Measurements from ENCODE around the gene PCP4.

The PCP4 gene

GRCh38 chr21:39969691-39970364, 102.6 kb downstream of the PCP4 start:
- H3K4me3 ChIP-seq (ENCODE audit: low read depth, low read length), result no peak overlapping the region

- no peak overlapping the region for H3K4me3 ChIP-seq (ENCODE audit: low read depth, low read length)
These were observed 104.7 kb downstream of the PCP4 start for GRCh38 chr21:39971956-39972355.

DNA sequence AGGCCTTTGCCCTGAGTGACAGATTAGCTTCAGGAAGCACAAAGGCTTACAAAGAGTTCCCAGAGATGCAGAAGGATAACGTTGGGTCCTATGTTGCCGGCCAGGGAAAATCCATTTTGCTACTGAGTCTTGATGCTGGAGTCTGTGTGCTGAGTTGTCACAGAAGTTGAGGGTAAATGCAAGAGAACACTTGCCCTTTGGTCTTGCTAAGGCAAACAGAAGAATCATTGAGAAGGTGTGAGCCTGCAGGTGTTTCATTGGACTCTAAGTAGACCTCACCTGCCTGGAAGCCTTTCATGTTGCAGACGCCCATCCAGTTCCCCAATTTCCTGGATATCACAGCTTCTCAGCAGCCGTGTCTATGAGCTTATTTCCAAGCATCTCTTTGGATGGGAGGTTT, 105.2 kb downstream of the PCP4 start:
- H3K4me3 ChIP-seq (ENCODE audit: low read depth, low read length), result no peak overlapping the region

DNA sequence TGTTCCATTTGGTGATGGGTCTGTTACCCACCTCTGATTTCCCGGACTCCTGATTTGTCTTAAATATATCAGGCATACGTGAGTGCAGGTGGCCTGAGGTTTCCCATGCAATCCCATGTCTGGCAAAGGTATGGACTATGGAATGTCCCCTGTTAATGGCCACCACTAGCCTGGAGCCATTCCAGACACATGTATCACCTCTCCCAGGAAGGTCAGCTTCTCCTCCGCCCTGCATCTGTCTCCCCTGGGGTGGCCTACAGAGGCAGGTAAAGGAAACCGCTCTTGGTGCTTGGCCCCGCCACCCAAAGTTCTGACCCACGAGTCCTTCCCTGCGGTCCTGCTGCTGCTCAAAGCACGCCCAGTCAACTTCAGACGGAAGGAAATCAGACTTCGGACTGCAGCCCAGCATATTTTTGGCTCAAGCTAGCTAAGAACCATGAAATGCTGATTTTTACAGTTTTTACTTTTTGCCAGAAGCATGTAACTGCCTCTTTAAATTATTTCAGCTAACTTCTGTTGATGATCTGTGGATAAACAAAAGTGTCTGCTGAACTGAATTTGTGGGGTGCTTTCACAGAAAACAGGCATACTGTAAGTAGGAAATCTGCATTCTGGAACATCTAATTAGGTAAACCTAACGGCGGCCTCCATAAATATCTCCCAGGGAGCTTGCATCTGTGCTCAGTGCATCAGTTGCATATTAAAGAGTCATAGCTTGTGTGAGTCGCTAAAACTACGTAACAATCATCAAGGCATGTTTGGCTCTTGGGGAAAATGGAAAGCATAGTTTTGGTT, 105.9 kb downstream of the PCP4 start:
- H3K4me3 ChIP-seq (ENCODE audit: low read depth, low read length), result no peak overlapping the region

- H3K4me3 ChIP-seq (ENCODE audit: low read depth, low read length), result no peak overlapping the region
These were observed 109.6 kb downstream of the PCP4 start for GRCh38 chr21:39976800-39977199.
